RWPE2 (cell line): ENCODE measurements around the gene POTEJ.
"Not testable (repeated sequence)": the region's sequence is repeated elsewhere in the genome, so short reads cannot be mapped to it uniquely, and the experiment has no call there.

Source experiments
- ATAC-seq: fragments of 200-7000 bp; cut with Tn5 transposase; 3 replicates; pipeline ENCODE4 v1.9.1; 2021; ENCODE audit warnings: low read depth
- DNase-seq: peaks from one replicate; pipeline ENCODE4 v3.0.0-alpha.2; 2020; ENCODE audit warnings: low spot score
- H3K27ac ChIP-seq: fragments of 450-650 bp; 2 replicates; pipeline ENCODE4 v1.5.1; 2017; ENCODE audit warnings: mild to moderate bottlenecking; ENCODE audit not compliant: poor library complexity, severe bottlenecking
- H3K27me3 ChIP-seq: fragments of 250-450 bp; sonication (Bioruptor Pico); 2 replicates; pipeline ENCODE4 v1.5.1; 2021; ENCODE audit warnings: mild to moderate bottlenecking, moderate library complexity; ENCODE audit not compliant: insufficient read depth, poor library complexity, severe bottlenecking
- H3K36me3 ChIP-seq: fragments of 250-450 bp; sonication (Bioruptor Pico); 2 replicates; pipeline ENCODE4 v1.5.1; 2020; ENCODE audit warnings: low read depth, mild to moderate bottlenecking, moderate library complexity
- H3K4me1 ChIP-seq: fragments of 250-450 bp; sonication (Bioruptor Pico); 2 replicates; pipeline ENCODE4 v1.5.1; 2021; ENCODE audit warnings: mild to moderate bottlenecking, moderate library complexity; ENCODE audit not compliant: insufficient read depth, poor library complexity, severe bottlenecking
- H3K4me3 ChIP-seq: fragments of 250-450 bp; sonication (Bioruptor Pico); 2 replicates; pipeline ENCODE4 v1.5.1; 2021; ENCODE audit warnings: mild to moderate bottlenecking, moderate library complexity; ENCODE audit not compliant: severe bottlenecking
- H3K9me3 ChIP-seq: fragments of 250-450 bp; sonication (Bioruptor Pico); 2 replicates; pipeline ENCODE4 v1.5.1; 2021; ENCODE audit warnings: mild to moderate bottlenecking, moderate library complexity; ENCODE audit not compliant: severe bottlenecking

POTEJ gene

DNA sequence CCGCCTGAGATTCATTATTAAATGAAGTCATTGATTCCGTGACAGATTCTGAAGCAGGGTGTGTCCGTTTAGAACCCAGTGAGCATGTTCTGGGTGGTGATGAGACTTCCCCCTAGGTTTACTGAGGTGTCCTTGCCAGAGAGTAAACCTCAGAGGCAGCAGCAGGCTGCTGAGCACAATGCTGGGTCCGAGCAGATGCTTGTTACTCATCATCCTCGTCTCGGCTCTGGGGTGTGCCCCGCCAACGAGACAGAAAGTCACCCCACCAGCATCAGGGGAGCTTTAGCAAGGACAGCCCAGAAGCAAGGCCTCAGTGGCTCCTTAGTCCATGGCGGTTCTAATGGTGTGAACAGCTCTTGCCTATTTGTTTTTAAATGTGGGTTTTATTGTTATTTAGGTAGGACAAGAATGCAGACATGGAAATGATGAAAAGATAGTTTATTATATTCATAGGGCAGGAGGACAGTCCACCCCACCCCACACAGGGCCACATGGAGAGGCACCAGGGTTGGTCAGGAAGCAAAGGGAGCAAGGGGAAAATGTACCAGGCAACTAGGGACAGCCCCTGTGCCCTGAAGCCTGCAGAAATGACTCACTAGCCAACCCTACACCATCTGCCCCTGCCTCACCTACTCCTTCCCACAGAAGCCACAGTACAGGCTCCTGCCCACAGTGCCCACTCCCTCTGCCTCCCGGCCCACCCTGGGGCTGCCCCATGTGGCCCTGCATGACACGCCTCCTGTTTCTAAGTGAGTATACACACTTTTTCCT, 22.4 kb upstream of the POTEJ start:
- not testable (repeated sequence) for H3K9me3 ChIP-seq, H3K4me3 ChIP-seq, H3K4me1 ChIP-seq, H3K36me3 ChIP-seq, H3K27ac ChIP-seq, DNase-seq, H3K27me3 ChIP-seq
- ATAC-seq = peak; percentile 26; the same call in 1 of the 3 replicates

DNA sequence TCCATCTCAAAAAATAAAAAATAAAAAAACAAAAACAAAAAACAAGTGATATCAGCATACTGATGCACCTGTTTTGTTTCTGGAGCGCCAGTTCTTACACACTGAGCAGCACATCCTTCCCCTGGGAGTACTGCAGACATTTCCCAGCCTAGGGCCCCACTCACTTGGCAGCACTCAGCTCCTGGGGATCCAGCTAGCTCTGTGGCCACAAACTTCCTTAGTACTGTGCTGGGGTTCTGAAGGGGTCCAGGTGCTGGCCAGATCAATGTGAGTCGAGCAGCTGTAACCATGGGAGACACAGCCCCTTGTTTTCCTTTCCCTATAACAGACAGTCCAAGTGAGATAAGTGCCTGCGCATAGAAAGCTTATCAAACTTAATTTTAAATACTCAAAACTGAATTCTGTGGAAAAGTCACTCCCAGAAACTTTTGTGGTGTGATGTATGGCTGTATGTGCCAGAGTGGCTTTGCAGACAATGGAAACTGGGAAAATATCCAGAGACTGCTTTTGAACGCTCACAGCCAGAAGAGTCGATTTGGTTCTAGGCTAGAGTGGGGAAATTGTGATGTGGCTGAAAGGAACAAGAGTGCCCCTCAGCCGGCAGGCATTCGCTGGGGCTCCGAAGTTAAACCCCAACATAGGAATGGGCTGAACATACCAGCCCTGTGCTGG, 20.9 kb upstream of the POTEJ start:
- not testable (repeated sequence) for H3K4me3 ChIP-seq, H3K9me3 ChIP-seq, H3K36me3 ChIP-seq, ATAC-seq, DNase-seq, H3K27me3 ChIP-seq, H3K4me1 ChIP-seq, H3K27ac ChIP-seq

DNA sequence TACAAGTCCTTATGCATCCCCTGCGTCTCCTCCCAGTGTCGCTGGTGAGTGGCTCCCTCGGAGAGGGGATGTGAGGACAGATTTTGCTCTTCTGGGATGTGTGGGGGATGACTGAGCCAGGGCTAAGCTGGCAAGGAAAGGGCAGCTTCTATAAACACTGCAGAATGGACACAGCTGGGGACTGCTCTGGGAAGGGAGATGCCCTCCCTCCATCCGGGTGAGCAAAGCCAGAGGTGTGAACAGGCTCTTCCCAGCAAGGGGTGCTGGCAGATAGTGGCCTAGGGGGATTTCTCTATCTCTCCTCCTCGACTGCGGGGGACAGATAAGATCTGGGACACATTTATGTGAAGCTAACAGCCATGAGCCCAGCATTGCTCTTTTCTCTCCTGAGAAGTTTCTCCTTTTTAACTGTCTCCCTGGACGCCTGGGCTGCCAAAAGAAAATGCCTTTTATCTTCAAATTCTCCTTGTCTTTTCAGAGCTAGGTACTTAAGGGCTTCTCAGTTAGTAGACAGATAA, 20.3 kb upstream of the POTEJ start:
- not testable (repeated sequence) for DNase-seq, H3K27me3 ChIP-seq, H3K9me3 ChIP-seq, H3K4me3 ChIP-seq, H3K36me3 ChIP-seq, H3K27ac ChIP-seq, H3K4me1 ChIP-seq
- ATAC-seq = peak; percentile 42; the same call in 2 of the 3 replicates

DNA sequence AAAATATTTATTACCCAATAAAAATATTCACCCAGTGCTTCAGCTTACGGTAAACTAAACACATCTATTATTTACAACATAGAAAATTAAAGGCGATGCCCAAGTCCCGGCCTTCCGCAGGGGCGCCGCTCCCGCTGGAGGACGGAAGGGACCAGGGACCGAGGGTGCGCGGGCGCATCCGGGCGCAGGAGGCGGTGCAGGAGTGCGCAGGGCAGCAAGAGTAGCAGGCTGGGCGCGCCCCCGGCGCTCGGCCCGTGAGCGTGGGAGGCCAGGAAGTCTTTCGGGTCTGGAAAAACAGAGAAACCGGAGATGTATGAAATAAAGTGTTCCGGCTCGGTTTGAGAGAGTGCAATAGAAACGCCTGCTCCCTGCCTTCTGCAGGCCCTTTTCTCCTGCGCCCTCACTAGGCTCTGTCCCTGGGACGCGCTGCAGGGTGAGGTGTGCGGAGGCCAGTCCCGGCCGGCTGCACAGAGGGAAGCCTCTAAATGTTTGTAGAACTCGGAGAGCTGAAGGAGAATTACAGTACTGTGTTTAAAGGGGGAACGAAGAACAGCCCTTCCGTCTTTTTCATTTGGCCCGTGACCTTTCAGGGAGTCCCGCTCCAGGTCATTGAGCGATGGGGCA, 18.3 kb upstream of the POTEJ start:
- H3K27ac ChIP-seq, DNase-seq: not testable (repeated sequence)
- peak; percentile 28; the same call in 2 of the 3 replicates for ATAC-seq

DNA sequence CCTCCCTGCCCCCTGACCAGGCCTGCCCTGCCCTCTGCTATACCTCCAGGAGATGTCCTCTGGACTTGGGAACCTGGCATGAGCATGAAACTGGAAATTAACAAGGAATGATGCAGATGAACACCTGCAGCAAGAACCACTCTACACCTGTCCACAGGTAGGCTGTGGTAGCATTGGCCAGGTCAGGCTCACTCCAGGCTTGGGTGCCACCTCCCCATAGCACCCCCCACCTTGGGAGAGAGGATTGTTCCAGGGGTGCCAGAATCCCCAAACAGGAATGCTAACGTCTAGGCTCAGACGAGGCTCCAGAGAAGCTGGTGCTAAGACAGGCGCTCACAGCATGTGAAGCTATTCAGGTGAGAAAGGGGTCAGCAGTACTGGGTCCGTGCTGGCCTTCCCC, 17.2 kb upstream of the POTEJ start:
- ATAC-seq, DNase-seq: not testable (repeated sequence)

More for the DNA sequence above, 18.3 kb upstream of the POTEJ start:
- H3K9me3 ChIP-seq, H3K36me3 ChIP-seq, H3K4me1 ChIP-seq, H3K4me3 ChIP-seq, H3K27me3 ChIP-seq: not testable (repeated sequence)

DNA sequence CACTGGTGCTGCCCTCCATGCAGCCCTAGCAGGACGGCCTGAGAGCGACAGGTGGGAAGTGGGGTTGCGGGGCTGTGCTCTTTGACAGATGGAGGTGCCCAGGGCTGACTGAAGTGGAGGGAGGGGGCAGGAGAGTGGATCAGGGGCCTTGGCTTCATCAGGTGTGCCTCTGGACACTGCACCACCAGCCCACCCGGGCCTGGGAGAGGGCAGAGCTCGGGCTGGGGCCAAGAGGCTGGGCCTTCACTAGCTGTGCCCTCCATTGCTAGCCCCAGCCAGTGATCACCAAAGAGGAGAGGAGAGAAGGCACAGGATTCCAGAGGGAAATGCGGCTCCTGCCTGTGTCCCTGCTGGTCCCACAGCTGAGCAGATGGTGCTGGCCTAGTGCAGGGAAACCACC, 14.5 kb upstream of the POTEJ start:
- not testable (repeated sequence) for H3K36me3 ChIP-seq, H3K4me3 ChIP-seq, H3K9me3 ChIP-seq, DNase-seq, H3K27me3 ChIP-seq, H3K4me1 ChIP-seq, ATAC-seq, H3K27ac ChIP-seq

More for the DNA sequence above, 17.2 kb upstream of the POTEJ start:
- H3K4me1 ChIP-seq, H3K4me3 ChIP-seq, H3K36me3 ChIP-seq, H3K27ac ChIP-seq, H3K27me3 ChIP-seq, H3K9me3 ChIP-seq: not testable (repeated sequence)

DNA sequence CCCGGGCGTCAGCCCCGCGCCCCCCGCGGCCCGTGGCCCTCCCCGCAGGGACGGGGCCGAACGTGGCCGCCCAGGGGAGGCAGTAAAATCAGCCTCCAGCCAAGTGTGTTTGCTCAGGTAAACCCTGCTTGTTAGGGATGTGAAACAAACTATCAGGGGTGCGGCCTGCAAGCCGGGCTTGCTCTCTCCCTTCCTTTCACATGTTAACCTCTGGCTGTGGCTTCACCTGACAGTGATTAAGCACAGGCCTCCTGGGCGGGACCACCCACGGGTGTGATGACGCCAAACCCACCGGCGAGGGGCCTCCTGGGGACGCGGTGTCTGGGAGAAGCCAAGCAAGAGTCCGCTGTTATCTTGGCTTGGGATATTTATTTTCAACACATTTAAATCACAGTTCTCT, 13.2 kb upstream of the POTEJ start:
- not testable (repeated sequence) for H3K27ac ChIP-seq, H3K36me3 ChIP-seq, H3K4me3 ChIP-seq, DNase-seq, H3K9me3 ChIP-seq, H3K4me1 ChIP-seq, H3K27me3 ChIP-seq, ATAC-seq

DNA sequence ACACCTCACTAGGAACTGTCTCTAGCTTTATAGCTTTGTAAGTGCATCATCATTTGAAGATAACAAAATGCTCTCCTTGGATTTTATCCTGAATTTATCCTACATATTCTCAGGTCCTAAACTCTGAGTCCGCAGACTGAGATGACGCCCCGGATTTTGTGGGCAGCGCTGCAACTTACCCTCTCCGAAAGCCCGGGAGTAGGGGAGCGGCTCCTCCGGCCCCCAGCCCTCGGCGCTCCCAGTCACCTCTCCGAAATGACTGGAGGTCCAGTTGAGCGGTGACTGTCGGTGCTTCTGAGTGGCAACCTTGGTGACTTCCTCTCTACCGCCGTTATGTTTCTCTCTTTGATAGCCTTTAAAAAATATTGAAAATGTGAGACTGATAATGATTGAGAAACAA, 12.8 kb upstream of the POTEJ start:
- H3K36me3 ChIP-seq, H3K4me1 ChIP-seq, H3K27me3 ChIP-seq, DNase-seq, H3K9me3 ChIP-seq, H3K4me3 ChIP-seq, H3K27ac ChIP-seq, ATAC-seq: not testable (repeated sequence)

DNA sequence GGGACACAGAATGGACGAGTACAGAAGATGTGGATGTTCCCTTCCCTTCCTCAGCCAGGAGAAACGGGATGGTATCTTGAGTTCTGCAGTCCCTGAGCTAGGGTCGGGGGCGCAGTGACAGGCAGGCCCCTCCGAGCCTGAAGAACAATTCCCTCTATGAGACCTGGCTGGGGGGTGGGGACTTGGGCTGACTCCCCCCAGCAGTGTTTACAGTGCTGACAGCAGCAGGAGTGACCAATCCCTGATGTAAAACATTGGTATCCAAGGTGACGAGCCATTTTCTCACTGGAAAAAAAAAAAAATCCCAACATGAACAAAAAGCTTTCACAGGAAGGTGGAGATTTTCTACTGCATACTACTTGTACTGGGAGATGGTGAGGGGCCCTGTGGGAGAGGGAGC, 11.8 kb upstream of the POTEJ start, which contains the start of gene CFC1:
Gene CFC1 (minus strand): TSS at position 183 of the 400 bp plus-strand sequence. CDS start 288 bp downstream, outside the sequence.
- H3K4me3 ChIP-seq, H3K27ac ChIP-seq, H3K9me3 ChIP-seq, H3K36me3 ChIP-seq, H3K4me1 ChIP-seq, ATAC-seq, DNase-seq, H3K27me3 ChIP-seq: not testable (repeated sequence)

DNA sequence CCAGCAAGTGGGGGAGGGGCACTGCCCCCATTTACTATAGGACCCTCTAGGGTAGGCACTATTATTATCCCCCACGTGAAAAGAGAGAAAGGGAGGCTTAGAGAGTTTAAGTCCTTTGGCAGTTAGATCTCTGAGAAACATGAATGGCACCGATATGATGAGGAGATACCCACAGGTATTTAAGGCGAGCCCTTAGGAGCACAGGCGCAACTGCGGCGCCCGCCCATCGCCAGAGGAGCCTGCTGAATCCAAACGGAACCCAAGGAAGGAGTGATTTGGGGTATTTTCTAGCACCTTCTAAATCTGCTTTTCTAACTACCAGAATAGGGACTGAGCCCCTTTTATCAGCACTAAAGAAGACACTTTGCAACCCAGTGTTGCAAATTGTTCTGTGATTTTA, 11.3 kb upstream of the POTEJ start:
- not testable (repeated sequence) for DNase-seq, H3K4me1 ChIP-seq, ATAC-seq, H3K36me3 ChIP-seq, H3K9me3 ChIP-seq, H3K27me3 ChIP-seq, H3K4me3 ChIP-seq, H3K27ac ChIP-seq

DNA sequence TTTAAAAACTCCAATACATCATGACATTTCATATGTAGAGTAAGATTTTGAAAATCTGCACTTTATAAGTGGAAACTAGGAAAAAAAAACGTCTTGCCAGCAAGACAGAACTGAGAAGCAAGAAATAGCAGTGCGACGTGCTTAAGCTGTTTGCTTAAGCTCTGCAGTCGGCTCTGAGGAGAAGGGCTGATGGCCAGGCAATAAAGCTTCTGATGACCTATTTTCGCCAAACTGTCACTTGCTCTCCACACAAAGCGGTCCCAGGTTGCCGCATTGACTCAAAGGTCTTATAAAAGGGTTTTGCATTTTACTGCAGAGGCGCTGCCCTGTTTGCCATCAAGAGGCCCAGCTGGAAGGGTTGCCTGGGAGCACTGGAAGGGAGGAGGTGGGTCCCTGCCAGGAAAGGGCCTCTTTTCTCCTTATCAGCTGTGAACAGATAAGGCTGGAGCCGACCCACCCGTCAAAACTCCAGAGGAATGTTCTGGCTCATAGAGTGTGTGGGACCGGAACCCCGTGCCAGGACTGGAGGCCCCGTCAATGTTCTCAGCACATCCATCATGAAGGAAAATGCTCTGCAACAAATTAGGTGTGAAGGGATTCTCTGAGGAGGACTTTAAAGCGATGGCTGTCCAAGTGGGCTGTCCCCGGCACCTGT, 9.5 kb upstream of the POTEJ start:
- not testable (repeated sequence) for ATAC-seq, H3K27me3 ChIP-seq, H3K4me3 ChIP-seq, H3K36me3 ChIP-seq, DNase-seq, H3K4me1 ChIP-seq, H3K27ac ChIP-seq, H3K9me3 ChIP-seq
